ENCODE data around the gene KCNMB1.
"Not testable (repeated sequence)": the region's sequence is repeated elsewhere in the genome, so short reads cannot be mapped to it uniquely, and the experiment has no call there.

Gene KCNMB1

DNA sequence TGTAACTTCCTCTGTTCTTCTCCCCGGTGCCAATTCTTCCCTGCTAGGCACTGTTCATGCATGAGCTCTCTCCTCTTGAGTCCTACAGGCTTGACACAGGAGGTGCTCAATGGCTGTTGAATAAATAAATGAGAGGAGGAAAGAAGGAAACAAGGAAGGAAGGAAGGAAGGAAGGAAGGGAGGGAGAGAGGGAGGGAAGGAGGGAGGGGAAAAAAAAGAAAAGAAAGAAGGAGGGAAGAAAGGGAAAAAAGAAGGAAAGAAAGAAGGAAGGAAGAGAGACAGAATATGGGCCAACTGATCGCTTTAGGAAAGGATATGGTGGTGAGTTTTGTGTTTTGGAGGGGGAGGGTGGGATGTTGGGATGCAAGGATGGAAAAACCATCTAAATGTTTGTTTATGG is 6.4 kb downstream of the KCNMB1 start:
- no peak overlapping the region for H3K27ac ChIP-seq
- no peaks in the 10 kb centered on the region for H3K36me3 ChIP-seq
- no peak for DNase-seq
- H3K27me3 ChIP-seq (ENCODE audit: insufficient read depth, low read depth, severe bottlenecking), result peaks cover 74% of the 10 kb centered on the region
- no peak for TF ChIP-seq CTCF (IDR thresholded peaks at IDR 0.05; ENCODE audit: low read depth, low read length)
- H3K4me3 ChIP-seq (ENCODE audit: low read depth, low read length), result no peak overlapping the region
- H3K9me3 ChIP-seq (ENCODE audit: severe bottlenecking), result no peaks in the 10 kb centered on the region

DNA sequence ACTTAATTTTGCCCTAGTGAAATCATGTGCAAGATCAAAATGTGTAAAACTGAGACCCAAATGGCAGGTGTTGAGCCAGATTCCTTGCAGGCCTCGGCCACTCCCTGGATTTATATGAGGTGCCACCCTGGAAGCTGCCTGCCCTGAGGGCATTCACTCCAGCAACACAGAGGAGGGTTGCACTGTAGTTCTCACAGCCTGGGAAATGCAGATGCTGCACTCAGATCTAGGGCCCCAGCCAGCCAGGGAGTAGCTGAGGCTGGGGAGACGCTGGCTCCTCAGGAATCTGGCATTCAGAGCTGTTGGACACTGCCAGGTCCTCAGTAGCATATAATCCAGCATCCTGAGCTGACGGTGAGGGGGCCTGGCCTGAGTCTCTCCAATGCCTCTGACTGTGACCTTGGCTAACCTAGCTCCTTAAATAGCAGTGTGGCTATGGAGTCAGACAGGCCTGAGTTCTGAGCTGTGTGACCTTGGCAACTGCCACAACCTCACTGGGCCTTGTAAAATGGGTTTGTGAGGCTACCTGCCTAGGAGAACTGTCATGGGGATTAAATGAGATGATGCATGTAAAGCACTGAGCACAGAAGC is 8.7 kb downstream of the KCNMB1 start:
- Histone ChIP-seq H3K27ac (no peak overlapping the region), H3K9me3 (ENCODE audit: severe bottlenecking) (peaks cover 4% of the 10 kb centered on the region), H3K4me3 (ENCODE audit: low read depth, low read length) (no peak overlapping the region), H3K36me3 (no peaks in the 10 kb centered on the region), H3K27me3 (ENCODE audit: insufficient read depth, low read depth, severe bottlenecking) (peaks cover 68% of the 10 kb centered on the region)
- TF ChIP-seq CTCF (IDR thresholded peaks at IDR 0.05; ENCODE audit: low read depth, low read length), result no peak
- DNase-seq, result no peak

GRCh38 chr5:170378740-170379139 is 10.4 kb downstream of the KCNMB1 start:
- no peak for DNase-seq
- H3K4me3 ChIP-seq (ENCODE audit: low read depth, low read length), result no peak overlapping the region
- H3K9me3 ChIP-seq (ENCODE audit: severe bottlenecking), result peaks cover 4% of the 10 kb centered on the region
- TF ChIP-seq CTCF (IDR thresholded peaks at IDR 0.05; ENCODE audit: low read depth, low read length), result no peak
- H3K36me3 ChIP-seq, result no peaks in the 10 kb centered on the region
- H3K27me3 ChIP-seq (ENCODE audit: insufficient read depth, low read depth, severe bottlenecking), result peaks cover 70% of the 10 kb centered on the region
- no peak overlapping the region for H3K27ac ChIP-seq

GRCh38 chr5:170377027-170377426 is 12.1 kb downstream of the KCNMB1 start:
- DNase-seq, result no peak
- TF ChIP-seq CTCF (IDR thresholded peaks at IDR 0.05; ENCODE audit: low read depth, low read length), result no peak
- Histone ChIP-seq H3K4me3 (ENCODE audit: low read depth, low read length) (no peak overlapping the region), H3K36me3 (no peaks in the 10 kb centered on the region), H3K27ac (no peak overlapping the region), H3K9me3 (ENCODE audit: severe bottlenecking) (peaks cover 4% of the 10 kb centered on the region), H3K27me3 (ENCODE audit: insufficient read depth, low read depth, severe bottlenecking) (peaks cover 66% of the 10 kb centered on the region)

DNA sequence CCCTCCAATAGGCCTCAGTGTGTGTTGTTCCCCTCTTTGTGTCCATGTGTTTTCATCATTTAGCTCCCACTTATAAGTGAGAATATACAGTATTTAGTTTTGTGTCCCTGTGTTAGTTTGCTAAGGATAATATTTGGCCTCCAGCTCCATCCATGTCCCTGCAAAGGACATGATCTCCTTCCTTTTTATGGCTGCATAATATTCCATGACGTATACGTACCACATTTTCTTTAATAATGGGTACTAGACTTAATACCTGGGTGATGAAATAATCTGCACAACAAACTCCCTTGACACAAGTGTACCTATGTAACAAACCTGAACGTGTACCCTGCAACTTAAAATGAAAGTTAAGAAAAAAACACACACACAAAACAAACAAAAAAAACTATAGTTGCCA is 12.6 kb downstream of the KCNMB1 start:
- DNase-seq; H3K36me3 ChIP-seq; H3K27ac ChIP-seq; H3K9me3 ChIP-seq (ENCODE audit: severe bottlenecking); H3K4me3 ChIP-seq (ENCODE audit: low read depth, low read length): not testable (repeated sequence)
- peaks cover 68% of the 10 kb centered on the region for H3K27me3 ChIP-seq (ENCODE audit: insufficient read depth, low read depth, severe bottlenecking)

- Histone ChIP-seq H3K27ac (no peak overlapping the region), H3K36me3 (no peaks in the 10 kb centered on the region), H3K4me3 (ENCODE audit: low read depth, low read length) (no peak overlapping the region), H3K27me3 (ENCODE audit: insufficient read depth, low read depth, severe bottlenecking) (peaks cover 73% of the 10 kb centered on the region), H3K9me3 (ENCODE audit: severe bottlenecking) (peaks cover 4% of the 10 kb centered on the region)
- DNase-seq, result no peak
- no peak for TF ChIP-seq CTCF (IDR thresholded peaks at IDR 0.05; ENCODE audit: low read depth, low read length)
Measured at GRCh38 chr5:170375283-170375682, 13.9 kb downstream of the KCNMB1 start.

All from WERI-Rb-1 (cell line).